GM12878 (cell line): ENCODE measurements around the gene BORCS6. TPM values are rescaled to one million over a fixed set of nuclear protein-coding genes. Genes with fewer than 3 reads are reported as not detected.
A peak's percentile ranks its signal among the peaks of the same experiment; 100 is the strongest.
"Not testable (repeated sequence)": the region's sequence is repeated elsewhere in the genome, so short reads cannot be mapped to it uniquely, and the experiment has no call there.

ENCODE experiments used
- ATAC-seq: fragments of 200-7000 bp; cut with Tn5 transposase; 3 replicates; pipeline ENCODE4 v1.9.1; 2020; ENCODE audit warnings: mild to moderate bottlenecking, moderate library complexity
- BruUV-seq: library from RNA; stranded (reverse); fragments of 400-500 nt; replicated peaks from 2 replicates; lab custom pipeline; 2021; lab: Mats Ljungman, UMichigan
- CTCF ChIA-PET: fragments of 300-600 bp; sonication (Branson Sonifier 250); formaldehyde crosslinking; extraction: SDS; loops from one replicate; lab custom pipeline; 2021; ENCODE audit warnings: inconsistent platforms; lab: Yijun Ruan, JAX
- POLR2A ChIA-PET: fragments of 350-600 bp; formaldehyde crosslinking; extraction: SDS; loops from one replicate; lab custom pipeline; 2021; ENCODE audit warnings: inconsistent platforms; lab: Charles Lee
- RAD21 ChIA-PET: fragments of 300-600 bp; sonication (Branson Sonifier 250); formaldehyde crosslinking; loops from one replicate; lab custom pipeline; 2023; ENCODE audit warnings: antibody characterized with exemption; ENCODE audit not compliant: unreplicated experiment; lab: Charles Lee
- SMC1A ChIA-PET: fragments of 300-600 bp; sonication (Branson Sonifier 250); formaldehyde crosslinking; loops from one replicate; lab custom pipeline; 2023; ENCODE audit not compliant: unreplicated experiment, uncharacterized antibody; lab: Charles Lee
- DNase-seq: peaks from one replicate; pipeline ENCODE4 v3.0.0-alpha.2; 2011; ENCODE audit warnings: low read depth, low spot score
- FAIRE-seq: peaks from 3 replicates; lab custom pipeline; 2011; peaks lifted over from hg19 to GRCh38; lab: Jason Lieb, UNC
- H2AFZ ChIP-seq: 2 replicates; pipeline ENCODE4 v1.6.0; 2011; ENCODE audit warnings: low read depth, low read length, control low read depth; ENCODE audit not compliant: control insufficient read depth
- H3K27ac ChIP-seq: 2 replicates; pipeline ENCODE4 v1.5.1; 2011; ENCODE audit warnings: control low read depth; ENCODE audit not compliant: control insufficient read depth, insufficient read depth
- H3K27me3 ChIP-seq, 2 experiments: replicated peaks in 1 of 2; 2 replicates each; pipeline versions ENCODE4 v1.6.0 to v1.6.1; 2011; ENCODE audit warnings: low read length in 1 of 2; ENCODE audit not compliant: control insufficient read depth in 2 of 2, insufficient read depth in 2 of 2
- H3K36me3 ChIP-seq, 2 experiments: 2 replicates each; pipeline ENCODE4 v1.5.1; 2011; ENCODE audit warnings: low read length in 1 of 2; ENCODE audit not compliant: control insufficient read depth in 2 of 2, insufficient read depth in 2 of 2
- H3K4me1 ChIP-seq: 2 replicates; pipeline ENCODE4 v1.6.1; 2011; ENCODE audit warnings: mild to moderate bottlenecking, low read length, moderate library complexity, mixed read lengths; ENCODE audit not compliant: control insufficient read depth, insufficient read depth
- H3K4me2 ChIP-seq: 2 replicates; pipeline ENCODE4 v1.6.0; 2011; ENCODE audit warnings: control low read depth; ENCODE audit not compliant: control insufficient read depth, insufficient read depth
- H3K4me3 ChIP-seq: fragments of 200-600 bp; sonication (generic); 2 replicates; pipeline ENCODE4 v1.5.1; 2016
- H3K79me2 ChIP-seq: 2 replicates; pipeline ENCODE4 v1.6.0; 2011; ENCODE audit warnings: low read length; ENCODE audit not compliant: control insufficient read depth, insufficient read depth
- H3K9ac ChIP-seq: 2 replicates; pipeline ENCODE4 v1.8.0; 2011; ENCODE audit warnings: low read length, control low read depth, mixed read lengths; ENCODE audit not compliant: control insufficient read depth, insufficient read depth
- H3K9me3 ChIP-seq: replicated peaks from 3 replicates; pipeline ENCODE4 v1.5.1; 2011; ENCODE audit warnings: mild to moderate bottlenecking, low read length; ENCODE audit not compliant: control insufficient read depth, insufficient read depth
- H4K20me1 ChIP-seq: 2 replicates; pipeline ENCODE4 v1.6.0; 2011; ENCODE audit not compliant: control insufficient read depth, insufficient read depth
- ATF7 ChIP-seq: fragments of 450-650 bp; IDR thresholded peaks from 2 replicates; pipeline ENCODE4 v1.6.1; 2016; ENCODE audit warnings: low read depth, mild to moderate bottlenecking
- RFX5 ChIP-seq: IDR thresholded peaks from 2 replicates; pipeline ENCODE4 v1.6.1; 2011; ENCODE audit warnings: low read depth, low read length, improper control_type of control experiment
- WGBS: methylation state at CpG from one replicate; pipeline ENCODE4 v1.1.6; 2016; ENCODE audit warnings: low lambda C conversion rate; ENCODE audit not compliant: insufficient replicate concordance, insufficient coverage; ENCODE audit errors: missing lambda C conversion rate; 5-methylcytosine and 5-hydroxymethylcytosine counted together
- in situ Hi-C: fragments of 300-500 bp; cut with MboI; formaldehyde crosslinking; loops from 9 replicates; pipeline ENCODE4 v1.14.3; 2018; ENCODE audit warnings: mixed read lengths
- intact Hi-C: fragments of 100-400 bp; cut with micrococcal nuclease; formaldehyde crosslinking; loops from one replicate; pipeline ENCODE4 v1.14.2; 2022; ENCODE audit not compliant: unreplicated experiment
- polyA plus RNA-seq, 11 experiments: library from polyadenylated mRNA; depleted of rRNA in 4 of 11; unstranded in 6 of 11; stranded (reverse) in 5 of 11; fragments of >200 nt; fragmentation: Nextera tagmentation in 4 of 11; fragmentation: Illumina TruSeq in 1 of 11; extraction: Ambion mirVana in 4 of 11; extraction: Trizol in 1 of 11; gene quantifications; 1 replicate in 1 of 11; 2 replicates in 10 of 11; pipeline versions ENCODE4 v1.2.1 to v1.2.3, GENCODE V29; 2011 to 2016; ENCODE audit warnings: inconsistent platforms in 2 of 11, missing spikeins in 2 of 11, low read depth in 1 of 11
- total RNA-seq, 4 experiments: library from RNA; depleted of rRNA in 3 of 4; stranded (reverse); fragments of >200 nt in 3 of 4; fragmentation: Illumina TruSeq in 1 of 4; extraction: Trizol in 1 of 4; gene quantifications; 2 replicates each; pipeline versions ENCODE4 v1.2.1 to v1.2.3, GENCODE V29; 2013 to 2021
- TF ChIP-seq, protein P1 (sequence below): fragments of 450-650 bp; IDR thresholded peaks from 2 replicates; pipeline ENCODE4 v1.6.1; 2017; ENCODE audit warnings: mild to moderate bottlenecking, moderate library complexity

Gene BORCS6
- total and polyA plus RNA-seq, 10 of the 15 experiments (the other 5 are each of a cell fraction or from before 2014, with no cell fraction given): 0.37 to 14.1 (median 6.7) TPM

- TF ChIP-seq, protein P1, sequence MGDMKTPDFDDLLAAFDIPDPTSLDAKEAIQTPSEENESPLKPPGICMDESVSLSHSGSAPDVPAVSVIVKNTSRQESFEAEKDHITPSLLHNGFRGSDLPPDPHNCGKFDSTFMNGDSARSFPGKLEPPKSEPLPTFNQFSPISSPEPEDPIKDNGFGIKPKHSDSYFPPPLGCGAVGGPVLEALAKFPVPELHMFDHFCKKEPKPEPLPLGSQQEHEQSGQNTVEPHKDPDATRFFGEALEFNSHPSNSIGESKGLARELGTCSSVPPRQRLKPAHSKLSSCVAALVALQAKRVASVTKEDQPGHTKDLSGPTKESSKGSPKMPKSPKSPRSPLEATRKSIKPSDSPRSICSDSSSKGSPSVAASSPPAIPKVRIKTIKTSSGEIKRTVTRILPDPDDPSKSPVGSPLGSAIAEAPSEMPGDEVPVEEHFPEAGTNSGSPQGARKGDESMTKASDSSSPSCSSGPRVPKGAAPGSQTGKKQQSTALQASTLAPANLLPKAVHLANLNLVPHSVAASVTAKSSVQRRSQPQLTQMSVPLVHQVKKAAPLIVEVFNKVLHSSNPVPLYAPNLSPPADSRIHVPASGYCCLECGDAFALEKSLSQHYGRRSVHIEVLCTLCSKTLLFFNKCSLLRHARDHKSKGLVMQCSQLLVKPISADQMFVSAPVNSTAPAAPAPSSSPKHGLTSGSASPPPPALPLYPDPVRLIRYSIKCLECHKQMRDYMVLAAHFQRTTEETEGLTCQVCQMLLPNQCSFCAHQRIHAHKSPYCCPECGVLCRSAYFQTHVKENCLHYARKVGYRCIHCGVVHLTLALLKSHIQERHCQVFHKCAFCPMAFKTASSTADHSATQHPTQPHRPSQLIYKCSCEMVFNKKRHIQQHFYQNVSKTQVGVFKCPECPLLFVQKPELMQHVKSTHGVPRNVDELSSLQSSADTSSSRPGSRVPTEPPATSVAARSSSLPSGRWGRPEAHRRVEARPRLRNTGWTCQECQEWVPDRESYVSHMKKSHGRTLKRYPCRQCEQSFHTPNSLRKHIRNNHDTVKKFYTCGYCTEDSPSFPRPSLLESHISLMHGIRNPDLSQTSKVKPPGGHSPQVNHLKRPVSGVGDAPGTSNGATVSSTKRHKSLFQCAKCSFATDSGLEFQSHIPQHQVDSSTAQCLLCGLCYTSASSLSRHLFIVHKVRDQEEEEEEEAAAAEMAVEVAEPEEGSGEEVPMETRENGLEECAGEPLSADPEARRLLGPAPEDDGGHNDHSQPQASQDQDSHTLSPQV: 0 out of 2 replicates have a peak, but pooled peaks have one; percentile 62
- peak; percentile 87 for TF ChIP-seq ATF7
- no peak for TF ChIP-seq RFX5
These were observed 16.7 kb downstream of the BORCS6 start (continued) for GRCh38 chr17:8173056-8173870.

GRCh38 chr17:8170186-8170585, 19.8 kb downstream of the BORCS6 start:
- ATAC-seq, H3K4me2 ChIP-seq, in situ Hi-C loops, H3K9me3 ChIP-seq, H2AFZ ChIP-seq, H3K9ac ChIP-seq, H4K20me1 ChIP-seq, H3K79me2 ChIP-seq, H3K4me1 ChIP-seq, FAIRE-seq, BruUV-seq, DNase-seq, H3K4me3 ChIP-seq, H3K36me3 ChIP-seq, H3K27ac ChIP-seq, RAD21 ChIA-PET, H3K27me3 ChIP-seq: not testable (repeated sequence)
- ChIA-PET CTCF (interaction anchor here (1.0 to 1.1 kb wide), 3 partner anchors 12 to 181 kb away, joined by 3 to 5 read pairs (median 4); no protein-coding TSS in a partner anchor), SMC1A (interaction anchor here (1.5 kb wide), 1 partner anchor 33 kb away, joined by 4 read pairs; no protein-coding TSS in a partner anchor), POLR2A (interaction anchor here (0.6 to 1.4 kb wide), 4 partner anchors 10 to 51 kb away, joined by 4 to 6 read pairs (median 4); no protein-coding TSS in a partner anchor)
- intact Hi-C loops: loop anchor here (5.0 kb wide), 1 partner anchor 52 kb away; no protein-coding TSS in a partner anchor
- 88% methylated on average over 16 of the region's 19 CpGs for WGBS
